Activated CD4-positive, alpha-beta T cell treated with anti-CD3 and anti-CD28 coated beads, Interleukin-2, amount 50 U/mL, for 48 hours (primary cell): ENCODE data around the gene PPP5C.
"Not testable (repeated sequence)": the region's sequence is repeated elsewhere in the genome, so short reads cannot be mapped to it uniquely, and the experiment has no call there.

ENCODE experiments used
- DNase-seq, 2 experiments: peaks; one replicate each; pipeline ENCODE4 v3.0.0-alpha.2; 2020

The PPP5C gene

GRCh38 chr19:46346821-46347571 is at the start of gene PPP5C:
Gene PPP5C, plus strand, starts transcription at chr19:46347087. Its CDS starts 10 bp downstream, at chr19:46347097.
- DNase-seq, result peak; percentile 88 to 91

GRCh38 chr19:46297700-46298478 is 49.0 kb upstream of the PPP5C start:
- no peak for DNase-seq

- DNase-seq, result no peak
Observed at GRCh38 chr19:46298479-46299003, 48.3 kb upstream of the PPP5C start.

GRCh38 chr19:46299004-46299509 is 47.8 kb upstream of the PPP5C start:
- no peak for DNase-seq

DNA sequence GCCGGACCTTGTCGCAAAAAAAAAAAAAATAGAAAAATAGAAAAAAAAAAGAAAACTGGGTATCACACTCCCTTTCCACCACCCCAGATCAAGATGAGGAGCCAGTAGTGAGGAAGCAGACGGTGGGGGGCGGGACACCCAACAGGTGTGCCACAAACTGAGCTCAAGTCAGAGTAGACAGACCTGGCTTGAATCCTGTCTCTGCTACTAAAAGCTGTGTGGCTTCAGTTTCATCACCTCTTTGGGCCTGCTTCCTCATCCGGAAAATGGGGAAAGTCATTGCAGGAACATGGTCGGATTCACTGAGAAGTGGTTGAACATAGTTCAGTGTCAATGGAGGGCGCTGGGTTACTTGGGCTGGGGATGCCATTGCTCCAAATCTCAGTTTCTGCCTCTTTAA is 47.2 kb upstream of the PPP5C start:
- DNase-seq, result no peak

- no peak for DNase-seq
Observed at GRCh38 chr19:46303322-46303690, 43.6 kb upstream of the PPP5C start.

- peak; percentile 6 to 7 for DNase-seq
Observed at GRCh38 chr19:46303691-46304397, 43.0 kb upstream of the PPP5C start.

DNA sequence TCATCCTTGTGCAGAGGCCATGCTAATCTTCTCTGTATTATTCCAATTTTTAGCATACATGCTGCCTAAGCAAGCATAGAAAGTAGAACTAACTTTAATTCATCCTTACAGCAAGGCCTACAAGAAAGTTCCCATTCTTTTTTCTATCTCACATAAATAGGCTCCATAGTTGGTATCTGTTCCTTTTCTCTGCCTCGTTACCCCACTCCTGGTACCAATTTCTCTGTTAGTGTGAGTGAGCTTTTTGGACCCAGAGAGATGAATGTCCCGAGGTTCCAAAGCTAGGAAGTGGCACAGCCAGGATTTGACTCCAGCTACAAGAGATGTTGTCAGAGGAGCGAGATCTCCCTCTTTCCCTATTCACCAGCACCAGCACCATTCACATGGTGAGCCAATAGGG is 40.4 kb upstream of the PPP5C start:
- DNase-seq, result no peak

- DNase-seq, result no peak
Observed at GRCh38 chr19:46308510-46308909, 38.4 kb upstream of the PPP5C start.

DNA sequence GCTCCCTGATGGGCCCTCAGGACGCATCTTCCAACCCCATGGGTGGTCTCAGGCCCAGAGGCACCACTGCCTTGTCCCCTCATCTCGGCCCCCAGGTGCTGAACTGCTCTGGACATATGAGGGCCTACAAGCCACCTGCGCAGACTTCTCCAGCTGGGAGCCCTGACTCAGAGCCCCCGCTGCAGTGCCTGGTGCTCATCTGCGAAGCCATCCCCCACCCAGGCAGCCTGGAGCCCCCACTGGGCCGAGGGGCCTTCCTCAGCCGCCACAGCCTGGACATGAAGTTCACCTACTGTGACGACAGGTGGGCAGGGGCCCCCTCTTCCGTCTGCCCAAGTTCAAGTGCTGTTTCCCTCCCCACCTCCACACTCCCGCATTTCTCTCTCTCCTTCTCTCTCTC is 37.8 kb upstream of the PPP5C start:
- no peak for DNase-seq

- no peak for DNase-seq
Observed at GRCh38 chr19:46311444-46311843, 35.4 kb upstream of the PPP5C start.

DNA sequence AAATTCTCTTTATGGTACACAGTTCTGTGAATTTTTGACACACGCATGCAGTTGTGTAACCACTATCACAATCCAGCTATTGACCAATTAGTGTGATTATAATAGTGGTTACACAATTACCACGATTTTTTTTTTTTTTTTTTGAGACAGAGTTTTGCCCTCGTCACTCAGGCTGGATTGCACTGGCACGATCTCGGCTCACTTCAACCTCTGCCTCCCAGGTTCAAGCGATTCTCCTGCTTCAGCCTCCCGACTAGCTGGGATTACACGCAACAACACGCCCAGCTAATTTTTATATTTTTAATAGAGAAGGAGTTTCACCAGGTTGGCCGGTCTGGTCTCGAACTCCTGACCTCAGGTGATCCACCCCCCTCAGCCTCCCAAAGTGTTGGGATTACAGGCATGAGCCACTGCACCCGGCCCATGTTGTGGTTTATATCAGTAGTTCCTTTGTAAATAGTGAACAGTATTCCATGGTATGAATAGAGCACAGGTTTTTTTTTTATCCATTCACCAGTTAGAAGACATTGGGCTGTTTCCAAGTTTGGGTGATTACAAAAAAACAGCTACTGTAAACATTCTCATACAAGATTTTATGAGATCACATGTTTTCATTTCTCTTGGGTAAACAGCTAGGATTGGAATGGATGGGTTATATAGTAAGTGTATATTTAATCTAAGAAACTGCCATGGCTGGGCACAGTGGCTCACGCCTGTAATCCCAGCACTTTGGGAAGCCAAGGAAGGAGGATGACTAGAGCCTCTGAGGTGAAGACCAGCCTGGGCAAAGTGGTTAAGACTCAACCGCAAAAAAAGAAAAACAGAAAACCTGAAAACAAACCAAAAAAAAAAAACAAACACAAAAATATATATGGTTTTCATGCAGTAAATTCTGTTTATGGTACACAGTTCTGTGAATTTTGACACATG is 33.1 kb upstream of the PPP5C start:
- not testable (repeated sequence) for DNase-seq

DNA sequence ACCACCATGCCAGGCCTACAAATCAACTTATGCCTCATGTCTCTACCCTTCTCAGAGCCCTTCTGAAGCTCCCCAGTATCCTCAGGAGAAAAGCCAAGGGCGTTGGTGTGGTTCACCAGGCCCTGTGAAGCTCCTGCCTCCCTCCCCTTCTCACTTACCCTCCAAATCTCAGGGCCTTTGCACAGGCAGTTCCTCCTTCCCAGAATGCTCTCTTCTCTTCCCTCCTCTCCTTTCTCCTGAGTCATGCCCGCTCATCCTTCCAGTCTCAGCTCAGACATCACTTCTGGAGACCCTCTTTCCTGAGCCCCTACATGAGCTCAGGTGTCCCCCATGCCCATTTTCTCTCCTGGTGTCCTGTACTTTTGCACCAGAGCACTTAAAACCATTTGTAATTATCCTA is 29.5 kb upstream of the PPP5C start:
- no peak for DNase-seq

DNA sequence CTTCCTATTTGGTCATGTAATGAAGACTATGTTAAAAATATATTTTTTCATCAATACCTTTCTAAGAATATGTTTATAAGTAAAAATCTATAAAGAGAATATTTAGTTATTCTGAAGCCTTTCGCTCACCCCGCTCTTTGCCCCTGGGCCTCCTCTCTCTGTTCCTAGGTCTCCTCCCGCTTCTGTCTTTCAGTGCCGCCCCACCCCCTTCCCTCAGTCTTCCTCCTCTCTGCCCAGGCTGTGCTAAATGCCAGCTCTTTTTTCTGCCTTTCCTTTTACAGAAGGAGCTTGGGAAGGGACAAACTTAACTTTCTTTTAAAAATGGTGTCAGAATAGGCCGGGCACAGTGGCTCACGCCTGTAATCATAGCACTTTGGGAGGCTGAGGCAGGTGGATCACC is 27.3 kb upstream of the PPP5C start:
- DNase-seq, result no peak

- no peak for DNase-seq
Observed at GRCh38 chr19:46320559-46320958, 26.3 kb upstream of the PPP5C start.

- DNase-seq, result no peak
Observed at GRCh38 chr19:46321653-46322052, 25.2 kb upstream of the PPP5C start.

GRCh38 chr19:46323227-46323626 is 23.7 kb upstream of the PPP5C start:
- DNase-seq, result not testable (repeated sequence)

GRCh38 chr19:46324277-46324676 is 22.6 kb upstream of the PPP5C start:
- no peak for DNase-seq

DNA sequence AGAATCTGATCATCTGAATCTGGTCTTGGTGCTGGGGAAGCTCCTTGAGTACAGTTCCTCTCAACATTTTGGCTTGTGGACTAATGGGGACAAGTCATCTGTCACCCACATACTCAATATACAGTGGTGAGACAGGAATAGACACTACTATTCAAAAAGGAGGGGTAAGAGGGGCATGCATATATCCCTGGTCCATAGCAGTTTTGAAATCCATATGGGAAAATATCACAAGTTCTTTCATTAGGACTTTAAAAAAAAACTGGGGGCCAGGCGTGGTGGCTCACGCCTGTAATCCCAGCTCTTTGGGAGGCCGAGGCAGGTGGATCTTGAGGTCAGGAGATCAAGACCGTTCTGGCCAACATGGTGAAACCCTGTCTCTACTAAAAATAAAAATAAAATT is 20.3 kb upstream of the PPP5C start:
- DNase-seq, result no peak

DNA sequence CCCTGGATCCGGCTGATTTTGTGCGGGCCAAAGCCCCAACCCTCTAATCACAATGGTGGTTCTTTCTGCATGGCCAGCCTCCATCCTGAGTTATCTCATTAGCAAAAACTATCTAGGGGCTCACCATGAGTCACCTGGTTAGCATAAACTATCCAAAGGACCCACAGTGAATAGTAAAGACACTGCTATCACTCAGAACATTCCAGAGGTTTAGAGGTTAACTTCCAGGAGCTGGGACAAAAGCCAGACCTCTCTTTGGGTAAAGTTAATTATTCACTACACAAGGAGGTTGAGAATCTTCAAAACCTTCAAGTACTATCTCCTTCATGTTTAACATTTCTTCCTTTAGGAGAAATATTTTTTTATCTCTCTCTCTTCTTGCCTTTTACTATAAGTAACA is 18.8 kb upstream of the PPP5C start:
- DNase-seq, result no peak

DNA sequence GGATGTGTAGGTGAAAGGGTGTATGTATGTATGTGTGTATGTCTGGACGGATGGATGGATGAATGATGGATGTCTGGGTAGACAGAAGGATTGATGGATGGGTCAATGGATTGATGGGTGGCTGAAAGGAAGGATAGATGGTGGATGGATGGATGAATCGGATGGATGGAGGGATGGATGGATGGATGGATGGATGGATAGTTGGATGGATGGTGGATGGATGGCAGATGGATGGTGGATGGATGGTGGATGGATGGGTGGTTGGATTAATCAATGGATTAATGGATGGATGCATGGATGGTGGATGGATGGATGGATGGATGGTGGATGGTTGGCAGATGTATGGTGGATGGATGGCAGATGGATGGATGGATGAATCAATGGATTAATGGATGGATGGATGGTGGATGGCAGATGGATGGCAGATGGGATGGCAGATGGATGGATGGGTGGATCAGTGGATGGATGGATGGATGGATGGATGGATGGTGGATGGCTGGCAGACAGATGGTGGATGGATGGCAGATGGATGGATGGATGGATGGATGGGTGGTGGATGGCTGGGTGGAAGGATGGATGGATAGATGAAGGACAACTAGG is 16.5 kb upstream of the PPP5C start:
- DNase-seq, result no peak

GRCh38 chr19:46337487-46337886 is 9.4 kb upstream of the PPP5C start:
- DNase-seq, result no peak
